GM19452 (cell line): ENCODE measurements around the gene MFAP2.
"Not testable (repeated sequence)": the region's sequence is repeated elsewhere in the genome, so short reads cannot be mapped to it uniquely, and the experiment has no call there.

ENCODE experiments used
- ATAC-seq: cut with Tn5 transposase; IDR thresholded peaks from one replicate; pipeline ENCODE4 v1.9.1; 2021; ENCODE audit not compliant: unreplicated experiment

Gene MFAP2

DNA sequence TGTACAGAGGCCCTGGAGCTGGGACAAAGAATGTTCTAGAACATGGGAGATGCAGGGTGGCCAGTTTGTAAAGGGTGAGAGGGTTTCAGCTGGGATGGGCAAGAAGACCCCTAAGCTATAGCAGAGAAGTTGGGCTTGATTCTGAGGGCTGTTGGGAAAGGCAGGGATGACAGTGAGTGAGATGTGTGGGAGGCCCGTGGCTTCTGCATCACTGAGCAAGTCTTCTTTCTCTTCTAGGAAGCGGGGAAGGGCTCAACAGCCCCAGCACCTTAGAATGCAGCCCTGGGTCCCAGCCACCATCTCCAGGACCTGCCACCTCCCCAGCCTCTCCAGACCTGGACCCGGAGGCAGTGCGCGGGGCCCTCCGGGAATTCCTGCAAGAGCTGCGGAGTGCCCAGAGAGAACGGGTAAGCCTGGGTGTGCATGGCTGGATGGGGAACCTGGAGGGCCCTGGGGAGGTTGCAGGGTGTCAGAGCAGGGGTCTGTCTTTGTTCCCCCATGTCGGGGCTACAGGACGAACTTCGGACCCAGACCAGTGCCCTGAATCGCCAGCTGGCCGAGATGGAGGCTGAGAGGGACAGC, 14.8 kb downstream of the MFAP2 start:
- no peak for ATAC-seq

DNA sequence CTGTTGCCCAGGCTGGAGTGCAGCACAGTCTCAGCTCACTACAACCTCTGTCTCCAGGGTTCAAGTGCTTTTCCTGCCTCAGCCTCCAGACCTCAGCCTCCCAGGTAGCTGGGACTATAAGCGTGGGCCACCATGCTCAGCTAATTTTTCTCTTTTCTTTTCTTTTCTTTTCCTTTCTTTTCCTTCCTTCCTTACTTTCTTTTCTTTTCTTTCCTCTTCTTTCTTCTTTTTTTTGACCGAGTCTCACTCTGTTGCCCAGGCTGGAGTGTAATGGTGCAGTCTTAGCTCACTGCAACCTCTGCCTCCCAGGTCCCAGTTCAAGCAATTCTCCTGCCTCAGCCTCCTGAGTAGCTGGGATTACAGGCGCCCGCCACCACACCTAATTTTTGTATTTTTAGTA, 16.3 kb downstream of the MFAP2 start:
- not testable (repeated sequence) for ATAC-seq

DNA sequence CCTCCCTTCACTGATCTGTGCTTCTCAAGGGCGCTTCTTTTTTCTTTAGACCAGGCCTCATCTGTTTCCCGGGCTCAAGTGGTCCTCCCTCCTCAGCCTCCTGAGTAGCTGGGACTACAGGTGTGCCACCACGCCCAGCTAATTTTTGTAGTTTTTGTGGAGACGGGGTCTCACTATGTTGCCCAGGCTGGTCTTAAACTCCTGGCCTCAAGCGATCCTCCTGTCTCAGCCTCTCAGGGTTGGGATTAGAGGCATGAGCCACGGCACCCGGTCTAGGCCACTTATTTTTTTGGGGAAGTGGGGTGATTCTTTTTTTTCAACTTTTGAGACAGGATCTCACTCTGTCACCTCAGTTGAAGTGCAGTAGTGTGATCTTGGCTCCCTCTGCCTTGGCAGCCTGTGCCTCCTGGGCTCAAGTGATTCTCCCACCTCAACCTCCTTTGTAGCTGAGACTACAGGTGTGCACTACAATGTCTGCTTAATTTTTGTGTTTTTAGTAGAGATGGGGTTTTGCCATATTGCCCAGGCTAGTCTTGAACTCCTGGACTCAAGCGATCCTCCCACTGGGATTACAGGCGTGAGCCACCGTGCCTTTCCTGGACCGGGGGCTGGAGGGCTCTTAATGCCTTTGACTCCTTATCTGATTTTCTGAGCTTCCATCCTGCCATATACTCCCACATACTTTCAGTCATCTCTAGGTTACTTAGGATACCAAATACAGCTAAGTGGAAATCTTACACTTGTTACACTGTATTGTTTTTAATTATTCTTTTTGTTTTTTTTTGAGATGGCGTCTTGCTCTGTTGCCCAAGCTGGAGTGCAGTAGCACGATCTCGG, 18.9 kb downstream of the MFAP2 start:
- ATAC-seq = no peak

DNA sequence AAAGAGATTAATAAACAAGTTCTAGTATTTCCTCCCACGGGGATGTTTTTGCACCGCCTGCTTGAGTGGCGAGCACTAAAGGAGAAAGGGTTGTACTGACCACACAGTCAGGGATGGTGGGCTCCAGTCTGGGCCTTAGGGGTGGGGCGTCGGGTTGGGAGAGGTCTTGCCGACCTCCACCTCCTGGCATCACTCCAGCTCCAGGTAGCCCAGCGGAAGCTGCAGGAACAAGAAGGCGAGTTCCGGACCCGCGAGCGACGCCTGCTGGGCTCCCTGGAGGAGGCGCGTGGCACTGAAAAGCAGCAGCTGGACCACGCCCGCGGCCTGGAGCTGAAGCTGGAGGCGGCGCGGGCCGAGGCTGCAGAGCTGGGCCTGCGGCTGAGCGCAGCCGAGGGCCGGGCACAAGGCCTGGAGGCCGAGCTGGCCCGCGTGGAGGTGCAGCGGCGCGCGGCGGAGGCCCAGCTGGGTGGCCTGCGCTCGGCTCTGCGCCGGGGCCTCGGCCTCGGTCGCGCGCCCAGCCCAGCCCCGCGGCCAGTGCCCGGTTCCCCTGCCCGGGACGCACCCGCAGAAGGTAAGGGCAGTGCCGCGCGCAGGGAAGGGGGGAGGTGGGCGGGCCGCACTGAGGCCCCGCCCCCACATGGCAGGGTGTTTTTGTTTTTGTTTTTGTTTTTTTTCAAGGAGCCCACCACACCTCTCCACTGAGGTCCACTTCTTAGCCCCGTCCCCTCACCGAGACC, 19.7 kb downstream of the MFAP2 start:
- ATAC-seq = peak; percentile 66

DNA sequence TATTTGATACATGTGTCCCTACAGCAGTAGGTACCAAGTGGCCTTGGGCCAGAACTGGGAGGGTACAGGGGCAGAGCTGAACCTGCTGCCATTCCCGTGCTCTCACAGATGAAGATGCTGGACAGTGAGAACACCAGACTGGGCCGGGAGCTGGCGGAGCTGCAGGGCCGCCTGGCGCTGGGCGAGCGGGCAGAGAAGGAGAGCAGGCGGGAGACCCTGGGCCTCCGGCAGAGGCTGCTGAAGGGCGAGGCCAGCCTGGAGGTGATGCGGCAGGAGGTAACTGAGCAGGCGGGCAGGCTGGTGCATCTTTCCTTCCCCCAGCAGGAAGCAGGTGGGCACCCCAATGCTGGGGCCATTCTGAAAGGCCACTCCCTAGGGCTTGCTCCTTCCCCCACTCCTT, 21.9 kb downstream of the MFAP2 start:
- ATAC-seq = no peak

DNA sequence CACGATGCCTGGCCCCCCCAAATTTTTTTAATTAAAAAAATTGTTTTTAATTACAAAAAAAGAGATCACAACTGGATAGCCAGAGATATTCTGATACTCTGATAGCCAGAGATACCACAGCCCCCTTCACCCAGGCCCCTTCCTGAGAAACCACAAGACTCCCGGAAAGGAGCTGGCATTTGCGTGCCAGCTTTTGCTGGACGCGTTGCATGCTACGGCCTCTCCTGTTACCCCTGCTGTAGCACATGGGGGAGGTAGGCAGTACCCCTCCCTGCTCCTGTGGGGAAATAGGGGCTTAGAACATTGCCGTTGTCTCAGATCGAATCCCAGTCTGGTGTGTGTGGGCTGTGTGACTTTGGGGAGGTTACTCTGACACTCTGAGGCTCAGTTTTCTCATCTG, 22.7 kb downstream of the MFAP2 start:
- ATAC-seq = no peak

DNA sequence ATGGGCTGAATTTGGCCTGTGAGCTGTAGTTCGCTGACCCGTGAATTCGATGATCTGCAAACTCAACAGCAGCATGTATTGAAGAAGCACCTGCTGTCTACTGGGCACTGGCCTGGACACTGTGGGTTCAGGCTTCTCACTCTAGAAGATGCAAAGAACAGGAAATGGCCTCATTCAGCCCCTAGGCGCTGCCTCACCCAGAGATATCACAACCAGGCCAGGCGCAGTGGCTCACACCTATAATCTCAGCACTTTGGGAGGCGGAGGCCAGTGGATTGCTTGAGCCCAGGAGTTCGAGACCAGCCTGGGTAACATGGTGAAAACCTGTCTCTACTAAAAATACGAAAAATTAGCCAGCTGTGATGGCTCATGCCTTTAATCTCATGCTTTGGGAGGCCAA, 23.6 kb downstream of the MFAP2 start:
- ATAC-seq = no peak

DNA sequence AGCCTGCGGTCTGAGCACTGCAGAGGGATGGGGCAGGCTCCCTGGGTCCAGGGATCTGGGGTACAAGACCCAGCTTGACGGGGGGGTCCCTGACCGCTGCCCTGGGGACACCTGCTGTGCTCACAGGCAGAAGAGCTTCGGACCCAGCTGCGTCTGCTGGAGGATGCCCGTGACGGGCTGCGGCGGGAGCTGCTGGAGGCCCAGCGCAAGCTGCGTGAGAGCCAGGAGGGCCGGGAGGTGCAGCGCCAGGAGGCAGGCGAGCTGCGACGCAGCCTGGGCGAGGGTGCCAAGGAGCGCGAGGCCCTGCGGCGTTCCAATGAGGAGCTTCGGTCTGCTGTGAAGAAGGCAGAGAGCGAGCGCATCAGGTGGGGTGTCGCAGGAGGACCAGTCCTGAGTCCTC, 25.2 kb downstream of the MFAP2 start:
- no peak for ATAC-seq

DNA sequence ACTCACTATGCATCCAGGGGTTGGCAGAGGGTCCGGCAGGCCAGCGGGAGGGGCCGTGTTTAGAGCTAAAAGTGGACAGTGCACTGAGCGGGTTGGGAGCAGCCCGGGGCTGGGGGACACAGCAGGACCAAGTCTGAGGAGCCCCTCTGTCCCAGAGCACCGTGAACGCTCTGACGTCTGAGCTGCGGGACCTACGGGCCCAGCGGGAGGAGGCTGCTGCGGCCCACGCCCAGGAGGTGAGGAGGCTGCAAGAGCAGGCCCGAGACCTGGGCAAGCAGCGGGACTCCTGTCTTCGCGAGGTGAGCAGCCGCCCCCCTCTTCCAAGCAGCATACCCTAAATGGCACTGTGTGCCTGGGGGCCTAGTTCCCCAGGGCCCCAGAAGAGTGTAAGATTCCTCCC, 25.8 kb downstream of the MFAP2 start:
- no peak for ATAC-seq

DNA sequence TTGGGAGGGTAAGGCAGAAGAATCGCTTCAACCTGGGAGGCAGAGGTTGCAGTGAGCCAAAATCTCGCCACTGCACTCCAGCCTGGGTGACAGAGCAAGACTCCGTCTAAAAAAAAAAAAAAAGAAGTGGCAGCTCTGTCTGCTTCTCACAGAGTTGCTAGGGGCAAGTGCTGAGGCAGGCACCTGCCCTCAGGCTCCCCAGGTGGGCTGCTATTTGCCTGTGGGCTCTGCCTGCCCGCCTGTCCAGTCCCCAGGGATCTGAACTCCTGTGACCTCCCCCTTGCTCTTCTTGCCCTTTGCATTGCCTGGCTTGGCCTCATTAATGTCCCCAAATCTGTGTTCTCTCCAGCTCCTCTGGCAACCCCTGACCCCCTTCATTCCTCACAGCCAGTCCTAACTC, 28.0 kb downstream of the MFAP2 start:
- ATAC-seq = not testable (repeated sequence)

DNA sequence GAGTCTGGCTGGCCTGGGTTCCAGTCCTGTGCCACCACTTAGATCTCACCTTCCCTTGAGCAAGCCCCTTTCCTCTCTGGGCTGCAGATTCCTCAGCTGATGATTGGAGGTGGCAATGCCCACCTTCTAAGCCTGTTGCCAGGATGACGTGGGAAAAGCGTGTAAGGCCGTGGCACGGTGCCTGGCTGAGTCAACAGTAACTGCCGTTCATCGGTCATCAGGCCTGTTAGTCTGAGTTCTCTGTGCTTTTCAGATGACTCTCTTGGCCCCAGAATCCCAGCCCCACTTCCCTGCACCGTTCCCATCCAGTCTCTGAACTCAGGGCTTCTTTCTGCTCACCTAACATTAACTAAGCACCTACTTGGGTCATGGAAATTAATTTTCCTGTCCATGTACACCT, 31.4 kb downstream of the MFAP2 start:
- not testable (repeated sequence) for ATAC-seq

DNA sequence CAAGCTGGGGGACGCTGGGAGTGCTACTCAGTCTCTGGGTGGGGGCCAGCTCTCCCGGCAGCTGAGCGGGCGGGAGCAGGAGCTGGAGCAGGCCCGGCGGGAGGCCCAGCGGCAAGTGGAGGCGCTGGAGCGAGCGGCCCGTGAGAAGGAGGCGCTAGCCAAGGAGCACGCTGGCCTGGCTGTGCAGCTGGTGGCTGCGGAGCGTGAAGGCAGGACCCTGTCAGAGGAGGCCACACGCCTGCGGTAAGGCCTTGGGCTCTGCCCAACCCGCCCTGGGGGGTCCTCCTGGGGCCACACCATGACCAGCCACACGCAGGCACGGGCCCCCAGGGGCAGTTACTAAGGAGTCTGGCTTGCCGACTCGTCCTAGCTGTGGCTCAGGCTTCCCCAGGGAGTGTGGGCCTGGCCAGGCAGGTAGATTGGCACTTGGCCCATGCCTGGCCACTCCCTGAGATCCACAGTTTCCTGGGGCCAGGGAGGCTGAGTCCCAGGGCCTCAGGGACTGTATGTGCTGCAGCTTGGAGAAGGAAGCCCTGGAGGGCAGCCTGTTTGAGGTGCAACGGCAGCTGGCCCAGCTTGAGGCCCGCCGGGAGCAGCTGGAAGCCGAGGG, 32.0 kb downstream of the MFAP2 start:
- ATAC-seq = not testable (repeated sequence)

DNA sequence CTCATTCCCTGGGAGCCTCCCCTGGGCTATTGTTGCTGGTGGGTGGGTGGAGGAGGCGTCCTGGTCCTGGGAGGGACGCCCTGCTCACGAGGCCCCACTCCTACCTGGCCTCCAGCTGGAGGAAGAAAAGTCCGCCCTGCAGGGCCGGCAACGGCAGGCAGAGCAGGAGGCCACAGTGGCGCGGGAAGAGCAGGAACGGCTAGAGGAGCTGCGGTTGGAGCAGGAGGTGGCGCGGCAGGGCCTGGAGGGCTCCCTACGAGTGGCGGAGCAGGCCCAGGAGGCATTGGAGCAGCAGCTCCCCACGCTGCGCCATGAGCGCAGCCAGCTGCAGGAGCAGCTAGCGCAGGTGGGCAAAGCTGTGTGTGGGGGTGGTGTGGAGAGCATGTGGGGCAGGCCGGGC, 33.8 kb downstream of the MFAP2 start:
- no peak for ATAC-seq

DNA sequence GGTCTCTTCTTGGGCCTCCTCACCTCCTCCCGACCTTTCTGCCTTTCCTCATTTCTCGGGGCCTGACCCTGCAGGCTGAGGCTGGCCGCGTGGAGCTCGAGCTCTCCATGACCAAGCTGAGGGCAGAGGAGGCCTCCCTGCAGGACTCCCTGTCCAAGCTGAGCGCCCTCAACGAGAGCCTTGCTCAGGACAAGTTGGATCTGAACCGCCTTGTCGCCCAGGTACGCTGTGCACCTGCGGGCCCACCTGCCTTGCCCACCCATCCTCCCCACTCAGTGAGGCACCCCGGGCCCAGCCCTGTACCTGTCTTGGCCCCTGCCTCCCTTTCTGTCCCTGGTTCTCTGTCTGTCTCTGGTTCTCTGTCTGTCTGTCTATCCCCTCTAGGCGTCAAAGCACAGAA, 34.2 kb downstream of the MFAP2 start:
- ATAC-seq = not testable (repeated sequence)

DNA sequence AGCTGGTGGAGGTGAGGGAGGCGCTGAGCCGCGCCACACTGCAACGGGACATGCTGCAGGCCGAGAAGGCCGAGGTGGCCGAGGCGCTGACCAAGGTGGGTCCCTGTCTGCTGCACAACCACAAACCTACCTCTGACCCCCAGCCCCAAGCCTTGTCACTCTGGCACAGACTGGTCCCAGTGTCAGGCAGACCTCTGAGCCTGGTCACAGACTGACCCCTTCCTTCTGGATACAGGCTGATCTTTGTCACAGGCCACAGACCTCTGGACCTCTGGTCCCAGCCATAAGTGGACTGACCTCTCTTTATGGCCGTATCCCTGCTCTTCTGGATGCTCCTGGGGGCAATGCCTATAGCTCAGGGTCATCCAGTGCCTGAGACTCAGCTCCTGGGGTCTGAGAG, 34.9 kb downstream of the MFAP2 start:
- not testable (repeated sequence) for ATAC-seq

DNA sequence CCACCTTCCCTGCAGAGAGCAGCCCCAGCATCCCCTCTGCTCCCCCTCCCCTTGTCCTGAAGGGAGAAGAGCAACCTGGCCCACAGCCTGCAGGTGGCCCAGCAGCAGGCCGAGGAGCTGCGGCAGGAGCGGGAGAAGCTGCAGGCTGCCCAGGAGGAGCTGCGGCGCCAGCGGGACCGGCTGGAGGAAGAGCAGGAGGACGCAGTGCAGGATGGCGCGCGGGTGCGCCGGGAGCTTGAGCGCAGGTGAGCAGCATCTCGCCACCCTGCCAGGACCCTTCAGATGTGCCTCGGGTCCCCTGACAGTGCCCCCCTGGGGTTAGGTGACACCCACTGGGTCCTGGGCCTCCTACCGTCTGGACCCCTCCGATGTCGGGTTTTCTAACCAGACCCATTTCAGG, 36.4 kb downstream of the MFAP2 start:
- no peak for ATAC-seq

DNA sequence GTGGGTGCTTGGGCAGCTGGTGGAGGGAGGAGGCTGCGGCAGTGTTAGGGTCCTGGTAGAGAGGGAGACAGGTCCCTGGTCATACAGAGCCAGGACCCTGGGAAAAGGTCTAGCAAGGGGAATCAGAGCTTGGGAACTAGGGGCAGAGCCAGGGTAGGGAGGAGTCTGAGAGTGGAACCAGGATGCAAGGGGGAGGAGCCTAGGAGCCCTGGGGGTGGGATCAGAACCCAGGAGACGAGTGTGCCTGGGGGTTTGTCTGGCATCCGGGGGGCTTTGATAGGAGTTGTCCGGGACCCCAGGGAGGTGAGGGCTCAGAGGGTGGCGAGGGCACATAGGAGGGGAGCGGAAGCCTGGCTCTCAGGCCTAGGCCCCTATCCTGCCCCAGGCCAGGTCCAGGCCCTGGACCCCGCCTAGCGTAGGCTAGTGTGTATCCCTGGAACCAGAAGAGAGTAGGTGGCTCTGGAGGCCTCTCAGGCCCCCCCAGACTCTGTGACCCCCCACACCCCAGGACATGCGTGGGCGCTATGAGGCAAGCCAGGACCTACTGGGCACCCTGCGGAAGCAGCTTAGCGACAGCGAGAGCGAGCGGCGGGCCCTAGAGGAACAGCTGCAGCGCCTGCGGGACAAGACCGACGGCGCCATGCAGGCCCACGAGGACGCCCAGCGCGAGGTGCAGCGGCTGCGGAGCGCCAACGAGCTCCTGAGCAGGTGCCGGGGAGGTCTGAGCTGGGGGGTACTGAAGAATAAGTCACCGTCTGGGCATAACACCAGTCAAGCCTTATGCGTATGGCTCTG, 40.8 kb downstream of the MFAP2 start:
- ATAC-seq = not testable (repeated sequence)

DNA sequence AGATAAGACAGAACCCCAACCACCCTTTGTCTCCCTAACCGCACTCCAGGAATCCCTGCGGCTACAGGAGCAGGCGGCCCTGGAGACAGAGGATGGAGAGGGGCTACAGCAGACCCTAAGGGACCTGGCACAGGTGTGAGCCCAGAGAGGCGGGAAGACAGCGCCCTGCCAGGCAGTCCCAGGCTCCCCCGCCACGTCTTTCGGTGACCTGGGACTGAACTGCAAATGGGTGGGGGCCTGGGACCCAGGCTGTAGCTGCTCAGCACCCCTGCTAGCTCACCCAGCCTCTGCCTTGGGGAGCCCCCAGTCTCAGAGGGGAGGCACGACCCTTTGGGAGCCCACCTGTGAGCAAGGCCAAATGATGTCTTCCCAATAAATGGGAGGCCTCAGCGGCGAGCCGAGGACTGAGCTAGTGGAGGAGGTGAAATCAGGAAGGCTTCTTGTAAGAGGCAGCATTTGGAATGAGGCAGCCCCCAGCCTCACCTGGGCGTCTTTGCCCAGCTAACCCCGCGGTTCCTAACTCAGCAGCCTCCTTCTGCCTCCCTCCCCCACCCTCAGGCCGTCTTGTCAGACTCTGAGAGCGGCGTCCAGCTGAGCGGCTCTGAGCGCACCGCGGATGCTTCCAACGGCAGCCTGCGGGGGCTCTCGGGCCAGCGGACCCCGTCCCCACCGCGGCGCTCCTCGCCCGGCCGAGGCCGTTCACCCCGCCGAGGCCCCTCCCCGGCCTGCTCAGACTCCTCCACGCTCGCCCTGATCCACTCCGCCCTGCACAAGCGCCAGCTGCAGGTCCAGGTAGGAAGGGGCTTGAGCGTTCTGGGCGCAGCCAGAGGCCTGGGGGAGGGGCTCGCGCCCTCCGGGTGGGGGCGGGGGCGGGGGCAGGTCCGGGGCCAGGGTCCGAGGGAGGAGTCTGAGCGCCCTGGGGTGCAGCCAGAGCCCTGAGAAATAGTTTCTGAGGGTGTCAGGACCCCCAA, 41.8 kb downstream of the MFAP2 start:
- no peak for ATAC-seq

DNA sequence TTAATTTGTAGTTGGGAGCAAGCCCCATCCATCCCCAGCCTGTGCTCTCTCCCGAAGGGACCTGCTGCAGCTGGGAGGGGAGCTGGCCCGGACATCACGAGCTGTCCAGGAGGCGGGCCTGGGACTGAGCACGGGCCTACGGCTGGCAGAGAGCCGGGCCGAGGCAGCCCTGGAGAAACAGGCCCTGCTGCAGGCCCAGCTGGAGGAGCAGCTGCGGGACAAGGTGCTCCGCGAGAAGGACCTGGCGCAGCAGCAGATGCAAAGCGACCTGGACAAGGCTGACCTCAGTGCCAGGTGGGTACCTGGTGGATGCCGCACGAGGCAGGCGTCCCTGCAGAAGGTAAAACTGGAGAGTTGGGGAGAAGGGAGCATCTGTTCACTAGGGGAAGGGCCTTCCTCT, 43.8 kb downstream of the MFAP2 start:
- not testable (repeated sequence) for ATAC-seq

DNA sequence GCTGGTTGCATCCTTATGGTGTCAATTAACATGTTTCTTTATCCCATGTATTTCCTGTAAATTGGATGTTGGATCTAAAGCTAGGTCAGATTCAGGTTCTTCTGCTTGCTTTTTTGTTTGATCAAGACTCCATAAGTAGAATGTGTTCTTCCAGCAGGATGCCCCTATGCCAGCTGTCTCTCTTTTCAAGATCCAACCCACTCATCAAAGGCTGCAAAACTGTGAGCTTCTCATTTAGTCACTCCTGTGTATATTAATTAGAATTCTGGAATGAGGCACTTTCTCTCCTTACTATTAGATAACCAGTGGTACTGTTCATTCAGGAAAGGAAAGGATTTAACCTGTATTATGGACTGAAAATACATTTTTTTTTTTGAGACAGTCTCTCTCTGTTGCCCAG, 46.5 kb downstream of the MFAP2 start:
- not testable (repeated sequence) for ATAC-seq
